ENCODE results near the gene SLC9A8.
A peak's percentile ranks its signal among the peaks of the same experiment; 100 is the strongest.
"Not testable (repeated sequence)": the region's sequence is repeated elsewhere in the genome, so short reads cannot be mapped to it uniquely, and the experiment has no call there.

SLC9A8 gene

GRCh38 chr20:49812507-49813304, at the start of gene SLC9A8:
Gene SLC9A8, plus strand, starts transcription at chr20:49812828. Its CDS starts 95 bp downstream, at chr20:49812923.
- DNase-seq (ENCODE audit: low spot score) = peak; percentile 96

GRCh38 chr20:49762940-49763766, 49.5 kb upstream of the SLC9A8 start:
- no peak for DNase-seq (ENCODE audit: low spot score)

GRCh38 chr20:49765413-49765736, 47.3 kb upstream of the SLC9A8 start:
- no peak for DNase-seq (ENCODE audit: low spot score)

- DNase-seq (ENCODE audit: low spot score) = no peak
These were observed 46.6 kb upstream of the SLC9A8 start for GRCh38 chr20:49765846-49766541.

- DNase-seq (ENCODE audit: low spot score) = no peak
These were observed 45.6 kb upstream of the SLC9A8 start for GRCh38 chr20:49766979-49767521.

- DNase-seq (ENCODE audit: low spot score) = no peak
These were observed 44.2 kb upstream of the SLC9A8 start for GRCh38 chr20:49768204-49769047.

GRCh38 chr20:49769048-49769581, 43.5 kb upstream of the SLC9A8 start:
- DNase-seq (ENCODE audit: low spot score) = no peak

- DNase-seq (ENCODE audit: low spot score) = no peak
These were observed 42.0 kb upstream of the SLC9A8 start for GRCh38 chr20:49770634-49771033.

- DNase-seq (ENCODE audit: low spot score) = not testable (repeated sequence)
These were observed 38.4 kb upstream of the SLC9A8 start for GRCh38 chr20:49774213-49774612.

GRCh38 chr20:49775229-49775693, 37.4 kb upstream of the SLC9A8 start:
- no peak for DNase-seq (ENCODE audit: low spot score)

GRCh38 chr20:49779972-49780371, 32.7 kb upstream of the SLC9A8 start:
- DNase-seq (ENCODE audit: low spot score) = no peak

- no peak for DNase-seq (ENCODE audit: low spot score)
These were observed 31.0 kb upstream of the SLC9A8 start for GRCh38 chr20:49781676-49782075.

GRCh38 chr20:49782439-49782838, 30.2 kb upstream of the SLC9A8 start:
- not testable (repeated sequence) for DNase-seq (ENCODE audit: low spot score)

- not testable (repeated sequence) for DNase-seq (ENCODE audit: low spot score)
These were observed 29.3 kb upstream of the SLC9A8 start for GRCh38 chr20:49783021-49783995.

GRCh38 chr20:49784291-49784690, 28.3 kb upstream of the SLC9A8 start:
- DNase-seq (ENCODE audit: low spot score) = no peak

GRCh38 chr20:49785149-49785851, 27.3 kb upstream of the SLC9A8 start:
- DNase-seq (ENCODE audit: low spot score) = no peak

- no peak for DNase-seq (ENCODE audit: low spot score)
These were observed 26.8 kb upstream of the SLC9A8 start for GRCh38 chr20:49785852-49786175.

GRCh38 chr20:49786196-49786595, 26.4 kb upstream of the SLC9A8 start:
- no peak for DNase-seq (ENCODE audit: low spot score)

GRCh38 chr20:49786668-49787370, 25.8 kb upstream of the SLC9A8 start:
- DNase-seq (ENCODE audit: low spot score) = no peak
